K562 (cell line): ENCODE data around the gene SMIM35. TPM values are rescaled to one million over a fixed set of nuclear protein-coding genes. Genes with fewer than 3 reads are reported as not detected.
A peak's percentile ranks its signal among the peaks of the same experiment; 100 is the strongest.

Experiments used
- ARNT ChIP-seq, 2 experiments: fragments of 450-650 bp; IDR thresholded peaks; 2 replicates each; pipeline ENCODE4 v1.6.1; 2016; ENCODE audit warnings: mild to moderate bottlenecking in 1 of 2
- CREB1 ChIP-seq, 2 experiments: sonication (generic) in 1 of 2; formaldehyde crosslinking in 1 of 2; IDR thresholded peaks; 2 replicates each; pipeline versions ENCODE4 v1.6.1 to v1.8.0; 2012 to 2022; ENCODE audit warnings: inconsistent platforms in 1 of 2, mild to moderate bottlenecking in 1 of 2, missing genetic modification reagents in 1 of 2, moderate library complexity in 1 of 2
- FOXK1 ChIP-seq: sonication (generic); formaldehyde crosslinking; IDR thresholded peaks from 2 replicates; pipeline ENCODE4 v1.8.0; 2022; ENCODE audit warnings: missing genetic modification reagents, mild to moderate bottlenecking, borderline replicate concordance
- GTF2F1 ChIP-seq: IDR thresholded peaks from 2 replicates; pipeline ENCODE4 v1.6.1; 2011; ENCODE audit warnings: low read depth, low read length, improper control_type of control experiment
- PHB ChIP-seq: fragments of 250-450 bp; sonication (Bioruptor Pico); IDR thresholded peaks from 2 replicates; pipeline ENCODE4 v1.5.0; 2021
- PTBP1 ChIP-seq: fragments of 200-400 bp; formaldehyde crosslinking; IDR thresholded peaks from 2 replicates; pipeline ENCODE4 v1.6.1; 2017; ENCODE audit warnings: low read depth, low read length
- SIRT6 ChIP-seq: IDR thresholded peaks from one replicate; pipeline ENCODE4 v1.6.1; 2012; ENCODE audit warnings: low read depth, mild to moderate bottlenecking, control low read depth, inconsistent platforms, low read length, moderate library complexity
- SP2 ChIP-seq: IDR thresholded peaks from 2 replicates; pipeline ENCODE4 v1.6.1; 2011; ENCODE audit warnings: mild to moderate bottlenecking, low read depth, low read length, moderate library complexity; ENCODE audit not compliant: poor library complexity, severe bottlenecking; ENCODE audit errors: extremely low read depth
- ZNF134 ChIP-seq: fragments of 250-450 bp; sonication (Bioruptor Pico); conservative IDR thresholded peaks from 2 replicates; pipeline ENCODE4 v1.4.0; 2020
- ZNF589 ChIP-seq: fragments of 200-800 bp; sonication (Bioruptor generic); IDR thresholded peaks from 2 replicates; pipeline ENCODE4 v1.6.1; 2016; ENCODE audit warnings: low read depth, missing genetic modification characterization, missing compliant biosample characterization
- polyA plus RNA-seq, 8 experiments: library from polyadenylated mRNA; depleted of rRNA in 4 of 8; stranded (reverse) in 5 of 8; unstranded in 3 of 8; fragments of >200 nt; fragmentation: Nextera tagmentation in 2 of 8; fragmentation: Illumina TruSeq in 1 of 8; extraction: Ambion mirVana in 2 of 8; extraction: Trizol in 1 of 8; gene quantifications; 2 replicates each; pipeline versions ENCODE4 v1.2.1 to v1.2.3, GENCODE V29; 2011 to 2014; ENCODE audit warnings: inconsistent platforms in 1 of 8, missing spikeins in 1 of 8
- total RNA-seq, 7 experiments: library from RNA; depleted of rRNA in 6 of 7; stranded (reverse); fragments of >200 nt in 6 of 7; fragmentation: Illumina TruSeq in 2 of 7; extraction: Trizol in 2 of 7; gene quantifications; 2 replicates each; pipeline versions ENCODE4 v1.2.1 to v1.2.3, GENCODE V29; 2011 to 2021; ENCODE audit warnings: low replicate concordance in 1 of 7
- TF ChIP-seq, protein P1 (sequence below): fragments of 200-600 bp; sonication (generic); IDR thresholded peaks from one replicate; pipeline ENCODE4 v1.6.1; 2012; ENCODE audit warnings: mild to moderate bottlenecking, low read depth, low read length, inconsistent platforms
- TF ChIP-seq, protein P2 (sequence below): fragments of 450-650 bp; formaldehyde crosslinking; IDR thresholded peaks from 2 replicates; pipeline ENCODE4 v1.4.0; 2022; ENCODE audit warnings: missing genetic modification characterization
- TF ChIP-seq, protein P3 (sequence below): sonication (generic); formaldehyde crosslinking; IDR thresholded peaks from 2 replicates; pipeline ENCODE4 v1.4.0; 2020; ENCODE audit warnings: mild to moderate bottlenecking, missing genetic modification reagents

The SMIM35 gene
- total and polyA plus RNA-seq, 9 of the 15 experiments (the other 6 are each of a cell fraction or from before 2014, with no cell fraction given): 0.03 TPM; not detected in 7

DNA sequence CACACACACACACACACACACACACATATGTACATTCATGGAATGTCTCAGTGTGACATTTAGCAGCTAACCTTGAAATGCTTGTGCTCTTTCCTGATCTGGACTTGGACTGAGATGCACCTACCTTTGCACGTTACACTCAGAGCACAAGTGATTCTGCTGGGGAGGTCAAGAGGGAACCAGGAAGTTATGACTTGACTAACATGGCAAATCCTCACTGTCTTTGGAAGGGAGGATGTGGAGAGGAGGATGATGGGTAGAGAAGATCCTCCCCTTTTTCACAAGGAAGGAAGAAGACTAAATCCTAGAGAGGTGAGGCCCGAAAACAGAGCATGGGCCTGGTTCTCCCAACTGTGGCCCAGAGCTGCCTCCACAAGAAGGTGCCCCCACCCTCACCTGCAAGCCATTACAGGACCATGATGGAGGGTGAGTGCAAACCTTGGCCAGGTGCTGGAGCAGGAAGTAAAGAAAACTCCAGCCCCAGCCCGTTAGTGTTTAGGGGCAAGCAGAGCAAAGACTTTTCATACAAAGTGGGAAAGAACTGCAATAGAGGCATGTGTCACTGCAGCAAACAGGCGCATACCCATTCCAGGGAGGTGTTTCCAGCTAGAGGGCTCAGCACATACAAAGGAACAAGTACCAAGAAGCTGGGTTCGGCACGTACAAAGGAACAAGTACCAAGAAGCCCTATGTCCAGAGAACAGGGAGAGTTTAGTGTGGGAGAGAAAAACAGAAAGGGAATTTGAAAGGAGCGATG, 39.5 kb upstream of the SMIM35 start (continued):
- TF ChIP-seq, protein P1, sequence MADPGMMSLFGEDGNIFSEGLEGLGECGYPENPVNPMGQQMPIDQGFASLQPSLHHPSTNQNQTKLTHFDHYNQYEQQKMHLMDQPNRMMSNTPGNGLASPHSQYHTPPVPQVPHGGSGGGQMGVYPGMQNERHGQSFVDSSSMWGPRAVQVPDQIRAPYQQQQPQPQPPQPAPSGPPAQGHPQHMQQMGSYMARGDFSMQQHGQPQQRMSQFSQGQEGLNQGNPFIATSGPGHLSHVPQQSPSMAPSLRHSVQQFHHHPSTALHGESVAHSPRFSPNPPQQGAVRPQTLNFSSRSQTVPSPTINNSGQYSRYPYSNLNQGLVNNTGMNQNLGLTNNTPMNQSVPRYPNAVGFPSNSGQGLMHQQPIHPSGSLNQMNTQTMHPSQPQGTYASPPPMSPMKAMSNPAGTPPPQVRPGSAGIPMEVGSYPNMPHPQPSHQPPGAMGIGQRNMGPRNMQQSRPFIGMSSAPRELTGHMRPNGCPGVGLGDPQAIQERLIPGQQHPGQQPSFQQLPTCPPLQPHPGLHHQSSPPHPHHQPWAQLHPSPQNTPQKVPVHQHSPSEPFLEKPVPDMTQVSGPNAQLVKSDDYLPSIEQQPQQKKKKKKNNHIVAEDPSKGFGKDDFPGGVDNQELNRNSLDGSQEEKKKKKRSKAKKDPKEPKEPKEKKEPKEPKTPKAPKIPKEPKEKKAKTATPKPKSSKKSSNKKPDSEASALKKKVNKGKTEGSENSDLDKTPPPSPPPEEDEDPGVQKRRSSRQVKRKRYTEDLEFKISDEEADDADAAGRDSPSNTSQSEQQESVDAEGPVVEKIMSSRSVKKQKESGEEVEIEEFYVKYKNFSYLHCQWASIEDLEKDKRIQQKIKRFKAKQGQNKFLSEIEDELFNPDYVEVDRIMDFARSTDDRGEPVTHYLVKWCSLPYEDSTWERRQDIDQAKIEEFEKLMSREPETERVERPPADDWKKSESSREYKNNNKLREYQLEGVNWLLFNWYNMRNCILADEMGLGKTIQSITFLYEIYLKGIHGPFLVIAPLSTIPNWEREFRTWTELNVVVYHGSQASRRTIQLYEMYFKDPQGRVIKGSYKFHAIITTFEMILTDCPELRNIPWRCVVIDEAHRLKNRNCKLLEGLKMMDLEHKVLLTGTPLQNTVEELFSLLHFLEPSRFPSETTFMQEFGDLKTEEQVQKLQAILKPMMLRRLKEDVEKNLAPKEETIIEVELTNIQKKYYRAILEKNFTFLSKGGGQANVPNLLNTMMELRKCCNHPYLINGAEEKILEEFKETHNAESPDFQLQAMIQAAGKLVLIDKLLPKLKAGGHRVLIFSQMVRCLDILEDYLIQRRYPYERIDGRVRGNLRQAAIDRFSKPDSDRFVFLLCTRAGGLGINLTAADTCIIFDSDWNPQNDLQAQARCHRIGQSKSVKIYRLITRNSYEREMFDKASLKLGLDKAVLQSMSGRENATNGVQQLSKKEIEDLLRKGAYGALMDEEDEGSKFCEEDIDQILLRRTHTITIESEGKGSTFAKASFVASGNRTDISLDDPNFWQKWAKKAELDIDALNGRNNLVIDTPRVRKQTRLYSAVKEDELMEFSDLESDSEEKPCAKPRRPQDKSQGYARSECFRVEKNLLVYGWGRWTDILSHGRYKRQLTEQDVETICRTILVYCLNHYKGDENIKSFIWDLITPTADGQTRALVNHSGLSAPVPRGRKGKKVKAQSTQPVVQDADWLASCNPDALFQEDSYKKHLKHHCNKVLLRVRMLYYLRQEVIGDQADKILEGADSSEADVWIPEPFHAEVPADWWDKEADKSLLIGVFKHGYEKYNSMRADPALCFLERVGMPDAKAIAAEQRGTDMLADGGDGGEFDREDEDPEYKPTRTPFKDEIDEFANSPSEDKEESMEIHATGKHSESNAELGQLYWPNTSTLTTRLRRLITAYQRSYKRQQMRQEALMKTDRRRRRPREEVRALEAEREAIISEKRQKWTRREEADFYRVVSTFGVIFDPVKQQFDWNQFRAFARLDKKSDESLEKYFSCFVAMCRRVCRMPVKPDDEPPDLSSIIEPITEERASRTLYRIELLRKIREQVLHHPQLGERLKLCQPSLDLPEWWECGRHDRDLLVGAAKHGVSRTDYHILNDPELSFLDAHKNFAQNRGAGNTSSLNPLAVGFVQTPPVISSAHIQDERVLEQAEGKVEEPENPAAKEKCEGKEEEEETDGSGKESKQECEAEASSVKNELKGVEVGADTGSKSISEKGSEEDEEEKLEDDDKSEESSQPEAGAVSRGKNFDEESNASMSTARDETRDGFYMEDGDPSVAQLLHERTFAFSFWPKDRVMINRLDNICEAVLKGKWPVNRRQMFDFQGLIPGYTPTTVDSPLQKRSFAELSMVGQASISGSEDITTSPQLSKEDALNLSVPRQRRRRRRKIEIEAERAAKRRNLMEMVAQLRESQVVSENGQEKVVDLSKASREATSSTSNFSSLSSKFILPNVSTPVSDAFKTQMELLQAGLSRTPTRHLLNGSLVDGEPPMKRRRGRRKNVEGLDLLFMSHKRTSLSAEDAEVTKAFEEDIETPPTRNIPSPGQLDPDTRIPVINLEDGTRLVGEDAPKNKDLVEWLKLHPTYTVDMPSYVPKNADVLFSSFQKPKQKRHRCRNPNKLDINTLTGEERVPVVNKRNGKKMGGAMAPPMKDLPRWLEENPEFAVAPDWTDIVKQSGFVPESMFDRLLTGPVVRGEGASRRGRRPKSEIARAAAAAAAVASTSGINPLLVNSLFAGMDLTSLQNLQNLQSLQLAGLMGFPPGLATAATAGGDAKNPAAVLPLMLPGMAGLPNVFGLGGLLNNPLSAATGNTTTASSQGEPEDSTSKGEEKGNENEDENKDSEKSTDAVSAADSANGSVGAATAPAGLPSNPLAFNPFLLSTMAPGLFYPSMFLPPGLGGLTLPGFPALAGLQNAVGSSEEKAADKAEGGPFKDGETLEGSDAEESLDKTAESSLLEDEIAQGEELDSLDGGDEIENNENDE: no peak
- TF ChIP-seq, protein P2, sequence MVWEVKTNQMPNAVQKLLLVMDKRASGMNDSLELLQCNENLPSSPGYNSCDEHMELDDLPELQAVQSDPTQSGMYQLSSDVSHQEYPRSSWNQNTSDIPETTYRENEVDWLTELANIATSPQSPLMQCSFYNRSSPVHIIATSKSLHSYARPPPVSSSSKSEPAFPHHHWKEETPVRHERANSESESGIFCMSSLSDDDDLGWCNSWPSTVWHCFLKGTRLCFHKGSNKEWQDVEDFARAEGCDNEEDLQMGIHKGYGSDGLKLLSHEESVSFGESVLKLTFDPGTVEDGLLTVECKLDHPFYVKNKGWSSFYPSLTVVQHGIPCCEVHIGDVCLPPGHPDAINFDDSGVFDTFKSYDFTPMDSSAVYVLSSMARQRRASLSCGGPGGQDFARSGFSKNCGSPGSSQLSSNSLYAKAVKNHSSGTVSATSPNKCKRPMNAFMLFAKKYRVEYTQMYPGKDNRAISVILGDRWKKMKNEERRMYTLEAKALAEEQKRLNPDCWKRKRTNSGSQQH (CRISPR knock-in tag): peak; percentile 99
- TF ChIP-seq SIRT6: no peak
- no peak for TF ChIP-seq ARNT (IDR thresholded peaks at IDR 0.05)
- TF ChIP-seq FOXK1 (CRISPR knock-in tag): no peak
- TF ChIP-seq CREB1 (IDR thresholded peaks at IDR 0.05): no peak
- no peak for TF ChIP-seq CREB1 (CRISPR knock-in tag; IDR thresholded peaks at IDR 0.05)
- peak; percentile 94 for TF ChIP-seq GTF2F1
- TF ChIP-seq PHB (CRISPR knock-in tag): peak; percentile 84; the same call in 1 of the 2 replicates
- no peak for TF ChIP-seq ZNF589
- TF ChIP-seq SP2: no peak
- TF ChIP-seq, protein P3, sequence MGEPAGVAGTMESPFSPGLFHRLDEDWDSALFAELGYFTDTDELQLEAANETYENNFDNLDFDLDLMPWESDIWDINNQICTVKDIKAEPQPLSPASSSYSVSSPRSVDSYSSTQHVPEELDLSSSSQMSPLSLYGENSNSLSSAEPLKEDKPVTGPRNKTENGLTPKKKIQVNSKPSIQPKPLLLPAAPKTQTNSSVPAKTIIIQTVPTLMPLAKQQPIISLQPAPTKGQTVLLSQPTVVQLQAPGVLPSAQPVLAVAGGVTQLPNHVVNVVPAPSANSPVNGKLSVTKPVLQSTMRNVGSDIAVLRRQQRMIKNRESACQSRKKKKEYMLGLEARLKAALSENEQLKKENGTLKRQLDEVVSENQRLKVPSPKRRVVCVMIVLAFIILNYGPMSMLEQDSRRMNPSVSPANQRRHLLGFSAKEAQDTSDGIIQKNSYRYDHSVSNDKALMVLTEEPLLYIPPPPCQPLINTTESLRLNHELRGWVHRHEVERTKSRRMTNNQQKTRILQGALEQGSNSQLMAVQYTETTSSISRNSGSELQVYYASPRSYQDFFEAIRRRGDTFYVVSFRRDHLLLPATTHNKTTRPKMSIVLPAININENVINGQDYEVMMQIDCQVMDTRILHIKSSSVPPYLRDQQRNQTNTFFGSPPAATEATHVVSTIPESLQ (CRISPR knock-in tag): no peak
- TF ChIP-seq PTBP1: no peak
- TF ChIP-seq ZNF134 (CRISPR knock-in tag): no peak
